NK-92 (cell line): ENCODE measurements around the gene PANK4.
"Not testable (repeated sequence)": the region's sequence is repeated elsewhere in the genome, so short reads cannot be mapped to it uniquely, and the experiment has no call there.

Source experiments
- DNase-seq: peaks from one replicate; lab custom pipeline; 2025; ENCODE audit not compliant: unreplicated experiment; lab: John Stamatoyannopoulos, UW

Gene PANK4

GRCh38 chr1:2559509-2560298, 33.3 kb upstream of the PANK4 start:
- no peak for DNase-seq

- no peak for DNase-seq
Observed at GRCh38 chr1:2558861-2559260, 32.5 kb upstream of the PANK4 start.

GRCh38 chr1:2558420-2558819, 32.0 kb upstream of the PANK4 start:
- DNase-seq = no peak

DNA sequence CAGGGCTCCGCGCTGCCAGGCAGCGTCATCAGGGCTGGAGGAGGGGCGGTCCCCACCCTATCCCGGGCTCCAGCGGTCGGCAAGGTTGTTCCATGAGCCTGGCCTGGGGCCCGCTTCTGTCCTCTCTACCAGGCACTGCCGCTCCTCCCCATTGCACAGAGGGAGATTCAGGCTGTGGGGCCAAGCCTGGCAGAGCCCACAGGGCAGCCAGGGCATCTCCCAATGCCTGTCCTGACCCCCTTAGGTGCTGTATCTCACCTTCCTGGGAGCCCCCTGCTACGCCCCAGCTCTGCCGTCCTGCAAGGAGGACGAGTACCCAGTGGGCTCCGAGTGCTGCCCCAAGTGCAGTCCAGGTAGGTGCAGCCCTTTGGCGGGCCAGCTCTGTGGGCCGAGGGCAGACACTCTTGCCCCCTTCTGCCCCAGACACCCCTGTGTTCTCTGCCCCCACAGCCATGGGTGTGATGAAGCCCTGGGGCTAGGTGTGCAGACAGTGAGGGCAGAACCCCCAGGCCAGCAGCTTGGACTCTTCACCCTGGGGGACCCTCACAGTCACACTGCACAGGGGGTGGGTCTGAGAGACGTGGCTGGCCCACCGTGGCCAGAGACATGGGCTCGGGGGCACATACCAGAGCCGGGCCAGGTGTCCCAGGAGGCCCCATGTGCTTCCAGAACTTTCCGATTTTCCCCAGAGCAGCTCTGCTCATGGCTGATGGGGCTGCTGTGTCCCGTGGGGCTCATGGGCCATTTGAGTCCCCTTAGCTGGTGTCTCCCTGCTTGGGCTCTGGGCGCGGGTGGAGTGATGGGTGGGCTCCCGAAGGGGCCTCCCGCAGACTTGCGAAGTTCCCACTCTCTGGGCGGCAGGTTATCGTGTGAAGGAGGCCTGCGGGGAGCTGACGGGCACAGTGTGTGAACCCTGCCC, 31.3 kb upstream of the PANK4 start:
- no peak for DNase-seq

- no peak for DNase-seq
Observed at GRCh38 chr1:2556678-2557481, 30.5 kb upstream of the PANK4 start.

DNA sequence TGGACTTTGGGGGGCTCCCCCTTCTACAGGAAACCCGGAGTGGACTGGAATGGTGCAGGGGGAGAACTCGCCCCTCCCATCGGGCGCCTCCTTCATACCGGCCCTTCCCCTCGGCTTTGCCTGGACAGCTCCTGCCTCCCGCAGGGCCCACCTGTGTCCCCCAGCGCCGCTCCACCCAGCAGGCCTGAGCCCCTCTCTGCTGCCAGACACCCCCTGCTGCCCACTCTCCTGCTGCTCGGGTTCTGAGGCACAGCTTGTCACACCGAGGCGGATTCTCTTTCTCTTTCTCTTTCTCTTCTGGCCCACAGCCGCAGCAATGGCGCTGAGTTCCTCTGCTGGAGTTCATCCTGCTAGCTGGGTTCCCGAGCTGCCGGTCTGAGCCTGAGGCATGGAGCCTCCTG, 29.9 kb upstream of the PANK4 start, which contains the start of gene TNFRSF14:
Gene TNFRSF14 (plus strand): TSS at position 95 of the 401 bp plus-strand sequence. CDS start 294 bp downstream, at position 389.
- DNase-seq = no peak

GRCh38 chr1:2555634-2556276, 29.4 kb upstream of the PANK4 start:
- no peak for DNase-seq

DNA sequence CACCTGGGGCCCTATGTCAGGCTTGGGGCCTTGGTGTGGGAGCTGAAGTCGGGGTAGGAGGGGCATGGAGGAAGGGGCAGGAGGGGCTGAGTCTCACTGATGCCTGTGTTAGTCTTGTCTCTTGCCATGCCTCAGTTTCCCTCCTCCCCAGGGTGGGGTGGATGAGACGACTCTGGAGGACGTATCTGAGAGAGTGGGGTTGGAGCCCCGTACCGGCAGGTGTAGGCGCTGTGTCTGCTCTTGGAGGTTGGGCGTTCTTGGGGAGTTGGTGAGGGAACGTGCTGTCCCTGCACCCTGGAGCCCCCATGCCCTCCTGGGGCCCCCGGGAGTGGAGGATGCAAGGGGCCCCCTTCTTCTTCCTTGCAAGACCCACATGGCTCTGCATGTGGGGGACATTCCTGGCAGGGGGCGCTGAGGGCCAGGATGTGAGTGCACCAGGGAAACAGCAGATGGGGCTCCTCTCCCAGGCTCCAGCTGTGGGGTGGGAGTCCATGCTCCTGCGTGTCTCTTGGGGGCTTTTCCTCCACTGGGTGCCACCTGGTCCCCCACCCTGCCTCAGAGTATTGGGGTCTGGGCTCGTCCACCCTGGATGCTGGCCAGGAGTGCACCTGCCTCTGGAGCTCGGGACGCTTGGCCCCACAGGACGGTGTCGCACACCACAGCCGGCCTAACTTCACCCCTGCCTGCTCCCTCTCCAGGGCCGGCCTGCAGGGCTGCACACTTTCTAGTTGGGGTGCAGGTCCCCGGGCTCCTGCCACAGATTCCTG, 28.4 kb upstream of the PANK4 start:
- DNase-seq = no peak

- no peak for DNase-seq
Observed at GRCh38 chr1:2553871-2554620, 27.6 kb upstream of the PANK4 start.

DNA sequence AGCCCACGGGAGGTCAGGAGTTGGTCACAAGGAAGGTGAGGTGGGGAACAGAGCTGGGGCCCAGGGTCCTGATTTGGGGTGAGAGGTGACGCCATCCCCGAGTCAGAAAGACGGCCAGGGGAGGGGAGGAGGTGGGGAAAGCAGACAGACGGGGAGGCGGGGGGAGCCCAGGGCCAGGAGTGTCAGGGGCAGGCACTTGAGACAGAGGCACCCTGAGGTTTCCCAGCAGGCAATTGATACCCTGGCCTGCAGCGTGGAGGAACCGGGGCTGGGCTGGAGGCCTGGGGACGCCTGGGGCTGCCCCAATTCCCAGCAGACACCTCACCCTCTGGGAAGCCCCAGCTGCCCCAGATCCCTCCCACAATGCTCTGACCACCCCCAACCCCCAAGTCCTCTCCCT, 26.7 kb upstream of the PANK4 start:
- not testable (repeated sequence) for DNase-seq

GRCh38 chr1:2552189-2552588, 25.8 kb upstream of the PANK4 start:
- DNase-seq = no peak

- DNase-seq = not testable (repeated sequence)
Observed at GRCh38 chr1:2551544-2551943, 25.1 kb upstream of the PANK4 start.

GRCh38 chr1:2550309-2550861, 24.0 kb upstream of the PANK4 start:
- DNase-seq = not testable (repeated sequence)

GRCh38 chr1:2549367-2550029, 23.1 kb upstream of the PANK4 start:
- not testable (repeated sequence) for DNase-seq

DNA sequence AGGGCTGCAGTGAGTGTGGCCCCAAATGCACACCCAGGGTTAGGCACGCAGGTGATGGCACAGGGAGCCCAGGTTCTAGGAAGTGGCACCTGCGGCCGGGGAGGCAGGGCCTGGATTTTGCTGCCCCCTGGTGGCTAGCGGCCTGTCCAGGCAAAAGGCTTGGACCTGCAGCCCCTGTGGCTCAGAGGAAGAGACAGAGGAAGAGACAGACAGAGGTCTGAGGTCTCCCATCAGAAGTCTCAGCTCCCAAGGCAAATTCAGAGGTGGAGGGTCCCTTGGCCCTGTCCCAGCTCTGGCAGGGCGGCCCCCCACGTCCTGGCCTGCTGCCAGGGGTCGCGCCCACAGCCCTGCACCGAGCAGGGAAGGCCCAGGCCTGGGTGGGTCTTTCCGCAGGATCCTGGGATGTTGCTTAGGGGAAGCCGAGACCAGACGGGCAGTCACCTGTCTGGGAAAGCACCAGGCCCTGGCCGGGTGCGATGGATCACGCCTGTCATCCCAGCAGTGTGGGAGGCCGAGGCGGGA, 21.7 kb upstream of the PANK4 start:
- DNase-seq = no peak

GRCh38 chr1:2547210-2548067, 21.0 kb upstream of the PANK4 start:
- DNase-seq = no peak
